HepG2 (cell line): Measurements from ENCODE around the gene IFIT1B. TPM values are rescaled to one million over a fixed set of nuclear protein-coding genes. Genes with fewer than 3 reads are reported as not detected.

ENCODE experiments used
- ADNP ChIP-seq: sonication (generic); formaldehyde crosslinking; IDR thresholded peaks from 2 replicates; pipeline ENCODE4 v1.4.0; 2020; ENCODE audit warnings: missing genetic modification reagents
- ASH2L ChIP-seq: fragments of 300-600, 200-600 bp; sonication (generic); IDR thresholded peaks from 2 replicates; pipeline ENCODE4 v1.7.0; 2017; ENCODE audit warnings: low read depth, mild to moderate bottlenecking, moderate library complexity, mixed read lengths, low read length; ENCODE audit not compliant: insufficient read length
- GFI1 ChIP-seq: sonication (generic); formaldehyde crosslinking; IDR thresholded peaks from 2 replicates; pipeline ENCODE4 v1.5.0; 2020; ENCODE audit warnings: missing genetic modification reagents, mild to moderate bottlenecking, borderline replicate concordance
- HMGXB4 ChIP-seq, 2 experiments: sonication (generic) in 1 of 2; formaldehyde crosslinking in 1 of 2; IDR thresholded peaks; 2 replicates each; pipeline versions ENCODE4 v1.4.0 to v1.6.1; 2018 to 2020; ENCODE audit warnings: missing genetic modification reagents in 2 of 2, borderline replicate concordance in 1 of 2, low read depth in 1 of 2, mild to moderate bottlenecking in 1 of 2, missing biosample characterization in 1 of 2
- HNF1B ChIP-seq: sonication (generic); formaldehyde crosslinking; IDR thresholded peaks from 2 replicates; pipeline ENCODE4 v1.5.1; 2020; ENCODE audit warnings: mild to moderate bottlenecking, moderate library complexity, missing genetic modification reagents
- IRF1 ChIP-seq: sonication (generic); formaldehyde crosslinking; IDR thresholded peaks from 2 replicates; pipeline ENCODE4 v1.4.0; 2020; ENCODE audit warnings: low read depth, mild to moderate bottlenecking, missing genetic modification reagents
- KAT8 ChIP-seq: IDR thresholded peaks from 2 replicates; pipeline ENCODE4 v1.6.1; 2016; ENCODE audit warnings: missing genetic modification reagents, missing compliant biosample characterization
- KMT2B ChIP-seq: IDR thresholded peaks from 2 replicates; pipeline ENCODE4 v1.6.1; 2016; ENCODE audit warnings: missing genetic modification reagents, missing compliant biosample characterization
- POLR2G ChIP-seq: fragments of 200-400 bp; formaldehyde crosslinking; IDR thresholded peaks from 2 replicates; pipeline ENCODE4 v1.6.1; 2018; ENCODE audit warnings: mild to moderate bottlenecking, low read depth, low read length, moderate library complexity
- REPIN1 ChIP-seq: sonication (generic); formaldehyde crosslinking; IDR thresholded peaks from 2 replicates; pipeline ENCODE4 v1.8.0; 2022; ENCODE audit warnings: missing genetic modification reagents, low read depth, mild to moderate bottlenecking, borderline replicate concordance
- SAP130 ChIP-seq: IDR thresholded peaks from 2 replicates; pipeline ENCODE4 v1.6.1; 2016; ENCODE audit warnings: low read depth
- SKI ChIP-seq: fragments of 450-650 bp; IDR thresholded peaks from one replicate; pipeline ENCODE4 v1.6.1; 2018; ENCODE audit warnings: mild to moderate bottlenecking; ENCODE audit not compliant: partially characterized antibody
- SOX6 ChIP-seq, 2 experiments: fragments of 450-650 bp in 1 of 2; sonication (generic) in 1 of 2; formaldehyde crosslinking in 1 of 2; IDR thresholded peaks; 2 replicates each; pipeline versions ENCODE4 v1.4.0 to v1.6.1; 2017 to 2020; ENCODE audit warnings: antibody characterized with exemption in 1 of 2, mild to moderate bottlenecking in 1 of 2, missing genetic modification reagents in 1 of 2
- TEAD3 ChIP-seq: optimal IDR thresholded peaks from 2 replicates; pipeline ENCODE3; 2016; ENCODE audit warnings: borderline replicate concordance
- ZNF569 ChIP-seq: sonication (generic); formaldehyde crosslinking; IDR thresholded peaks from 2 replicates; pipeline ENCODE4 v1.5.0; 2020; ENCODE audit warnings: mild to moderate bottlenecking, missing genetic modification reagents, moderate library complexity, borderline replicate concordance
- ZNF605 ChIP-seq: sonication (generic); formaldehyde crosslinking; IDR thresholded peaks from 2 replicates; pipeline ENCODE4 v1.8.0; 2022; ENCODE audit warnings: mild to moderate bottlenecking, missing genetic modification reagents
- polyA plus RNA-seq, 8 experiments: library from polyadenylated mRNA; depleted of rRNA in 3 of 8; stranded (reverse) in 7 of 8; unstranded in 1 of 8; fragments of >200 nt; fragmentation: Illumina TruSeq in 4 of 8; extraction: Trizol in 4 of 8; gene quantifications; 2 replicates each; pipeline versions ENCODE4 v1.2.1 to v1.2.3, GENCODE V29; 2011 to 2016; ENCODE audit warnings: low read depth in 4 of 8, missing spikeins in 1 of 8, mixed read lengths in 1 of 8; ENCODE audit not compliant: insufficient read depth in 1 of 8
- total RNA-seq, 5 experiments: library from RNA; depleted of rRNA; stranded (reverse); fragments of >200 nt; fragmentation: Illumina TruSeq; extraction: Trizol; gene quantifications; 2 replicates each; pipeline ENCODE4 v1.2.3, GENCODE V29; 2016; ENCODE audit warnings: low read depth in 1 of 5
- TF ChIP-seq, protein P1 (sequence below), 2 experiments: sonication (generic) in 1 of 2; formaldehyde crosslinking in 1 of 2; IDR thresholded peaks; 2 replicates each; pipeline versions ENCODE4 v1.4.0 to v1.6.1; 2016 to 2020; ENCODE audit warnings: borderline replicate concordance in 1 of 2, low read depth in 1 of 2, mild to moderate bottlenecking in 1 of 2, missing genetic modification reagents in 1 of 2
- TF ChIP-seq, protein P2 (sequence below): IDR thresholded peaks from 2 replicates; pipeline ENCODE4 v1.6.1; 2016; ENCODE audit warnings: missing genetic modification reagents, missing compliant biosample characterization

IFIT1B gene
- total and polyA plus RNA-seq, 2 of the 13 experiments (the other 11 are each of a cell fraction or from before 2014, with no cell fraction given): not detected

- TF ChIP-seq HNF1B (no peak), SAP130 (CRISPR knock-in tag) (peak; percentile 73), GFI1 (CRISPR knock-in tag) (no peak), POLR2G (0 out of 2 replicates have a peak, but pooled peaks have one; percentile 32), ASH2L (peak; percentile 75), KMT2B (CRISPR knock-in tag) (peak; percentile 55), ZNF569 (CRISPR knock-in tag) (no peak), ZNF605 (CRISPR knock-in tag) (peak; percentile 34; the same call in 1 of the 2 replicates), TEAD3 (peak; percentile 11), IRF1 (peak; percentile 95), REPIN1 (CRISPR knock-in tag) (0 out of 2 replicates have a peak, but pooled peaks have one; percentile 6), ADNP (CRISPR knock-in tag) (no peak), KAT8 (CRISPR knock-in tag) (0 out of 2 replicates have a peak, but pooled peaks have one; percentile 29), SOX6 (IDR thresholded peaks at IDR 0.05) (no peak), SOX6 (CRISPR knock-in tag; IDR thresholded peaks at IDR 0.05) (peak; percentile 35; the same call in 1 of the 2 replicates), SKI (no peak), HMGXB4 (CRISPR knock-in tag; IDR thresholded peaks at IDR 0.05; ENCODE audit: borderline replicate concordance in 1 of 2, low read depth in 1 of 2) (peak in 1 of 2 experiments; percentile 26; a peak in 1 of 4 replicates)
- TF ChIP-seq, protein P1, sequence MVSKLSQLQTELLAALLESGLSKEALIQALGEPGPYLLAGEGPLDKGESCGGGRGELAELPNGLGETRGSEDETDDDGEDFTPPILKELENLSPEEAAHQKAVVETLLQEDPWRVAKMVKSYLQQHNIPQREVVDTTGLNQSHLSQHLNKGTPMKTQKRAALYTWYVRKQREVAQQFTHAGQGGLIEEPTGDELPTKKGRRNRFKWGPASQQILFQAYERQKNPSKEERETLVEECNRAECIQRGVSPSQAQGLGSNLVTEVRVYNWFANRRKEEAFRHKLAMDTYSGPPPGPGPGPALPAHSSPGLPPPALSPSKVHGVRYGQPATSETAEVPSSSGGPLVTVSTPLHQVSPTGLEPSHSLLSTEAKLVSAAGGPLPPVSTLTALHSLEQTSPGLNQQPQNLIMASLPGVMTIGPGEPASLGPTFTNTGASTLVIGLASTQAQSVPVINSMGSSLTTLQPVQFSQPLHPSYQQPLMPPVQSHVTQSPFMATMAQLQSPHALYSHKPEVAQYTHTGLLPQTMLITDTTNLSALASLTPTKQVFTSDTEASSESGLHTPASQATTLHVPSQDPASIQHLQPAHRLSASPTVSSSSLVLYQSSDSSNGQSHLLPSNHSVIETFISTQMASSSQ (IDR thresholded peaks at IDR 0.05; ENCODE audit: low read depth): 0 out of 2 replicates have a peak, but pooled peaks have one; percentile 16
- TF ChIP-seq, protein P1 (CRISPR knock-in tag; IDR thresholded peaks at IDR 0.05; ENCODE audit: borderline replicate concordance): no peak
- TF ChIP-seq, protein P2, sequence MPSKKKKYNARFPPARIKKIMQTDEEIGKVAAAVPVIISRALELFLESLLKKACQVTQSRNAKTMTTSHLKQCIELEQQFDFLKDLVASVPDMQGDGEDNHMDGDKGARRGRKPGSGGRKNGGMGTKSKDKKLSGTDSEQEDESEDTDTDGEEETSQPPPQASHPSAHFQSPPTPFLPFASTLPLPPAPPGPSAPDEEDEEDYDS (CRISPR knock-in tag): peak; percentile 44; the same call in 1 of the 2 replicates
Observed at GRCh38 chr10:89391907-89392756, 14.3 kb downstream of the IFIT1B start, which contains the start of gene IFIT1 (continued).
